Endothelial cell of umbilical vein (primary cell): ENCODE data around the gene SSRP1. TPM values are rescaled to one million over a fixed set of nuclear protein-coding genes. Genes with fewer than 3 reads are reported as not detected.
A peak's percentile ranks its signal among the peaks of the same experiment; 100 is the strongest.

Experiments
- BruUV-seq: library from RNA; stranded (reverse); fragments of 400-500 nt; replicated peaks from 2 replicates; lab custom pipeline; 2021; lab: Mats Ljungman, UMichigan
- CTCF ChIA-PET: fragments of 300-600, 350-600 bp; sonication (Branson Sonifier 250); formaldehyde crosslinking; loops from one replicate; lab custom pipeline; 2021; ENCODE audit warnings: antibody characterized with exemption, inconsistent platforms; lab: Charles Lee
- POLR2A ChIA-PET: fragments of 300-600, 350-600 bp; sonication (Branson Sonifier 250); formaldehyde crosslinking; loops from one replicate; lab custom pipeline; 2021; ENCODE audit warnings: antibody characterized with exemption, inconsistent platforms; lab: Charles Lee
- DNase-seq: peaks from one replicate; pipeline ENCODE4 v3.0.0-alpha.2; 2011; ENCODE audit warnings: low read depth, low spot score
- FAIRE-seq: peaks from 2 replicates; lab custom pipeline; 2011; peaks lifted over from hg19 to GRCh38; lab: Jason Lieb, UNC
- H2AFZ ChIP-seq: 2 replicates; pipeline ENCODE4 v1.6.0; 2012; ENCODE audit warnings: low read depth, low read length, control low read depth, inconsistent platforms
- H3K27ac ChIP-seq: 2 replicates; pipeline ENCODE4 v1.5.1; 2011; ENCODE audit warnings: low read depth, mild to moderate bottlenecking, control low read depth, low read length, moderate library complexity; ENCODE audit not compliant: insufficient read depth
- H3K27me3 ChIP-seq, 2 experiments: 2 replicates each; pipeline versions ENCODE4 v1.6.0 to v1.6.1; 2011; ENCODE audit warnings: low read length in 2 of 2, mixed read lengths in 1 of 2; ENCODE audit not compliant: control insufficient read depth in 2 of 2, insufficient read depth in 2 of 2
- H3K36me3 ChIP-seq, 2 experiments: 2 replicates in 1 of 2; 3 replicates in 1 of 2; pipeline ENCODE4 v1.5.1; 2011; ENCODE audit warnings: low read length in 2 of 2, mild to moderate bottlenecking in 1 of 2, moderate library complexity in 1 of 2; ENCODE audit not compliant: control insufficient read depth in 2 of 2, insufficient read depth in 2 of 2; ENCODE audit errors: extremely low read depth in 1 of 2
- H3K4me1 ChIP-seq: 3 replicates; pipeline ENCODE4 v1.5.1; 2011; ENCODE audit warnings: mild to moderate bottlenecking, low read length; ENCODE audit not compliant: control insufficient read depth, insufficient read depth; ENCODE audit errors: extremely low read depth
- H3K4me2 ChIP-seq: 2 replicates; pipeline ENCODE4 v1.6.1; 2011; ENCODE audit warnings: low read length, control low read depth, mixed read lengths; ENCODE audit not compliant: insufficient read depth
- H3K4me3 ChIP-seq, 3 experiments: fragments of 200-600 bp in 1 of 3; sonication (generic), shearing (Covaris generic) in 1 of 3; replicated peaks in 1 of 3; 2 replicates each; pipeline ENCODE4 v1.5.1; 2011 to 2016; ENCODE audit warnings: control low read depth in 3 of 3, low read length in 3 of 3, mild to moderate bottlenecking in 2 of 3, inconsistent platforms in 1 of 3, low read depth in 1 of 3, moderate library complexity in 1 of 3; ENCODE audit not compliant: insufficient read depth in 1 of 3
- H3K79me2 ChIP-seq: 2 replicates; pipeline ENCODE4 v1.6.0; 2012; ENCODE audit warnings: low read length, inconsistent platforms; ENCODE audit not compliant: control insufficient read depth, insufficient read depth
- H3K9ac ChIP-seq: replicated peaks from 2 replicates; pipeline ENCODE3; 2011; ENCODE audit warnings: low read length, control low read depth; ENCODE audit not compliant: insufficient read depth; ENCODE audit errors: extremely low read depth
- H3K9me1 ChIP-seq: replicated peaks from 3 replicates; pipeline ENCODE4 v1.6.0; 2011; ENCODE audit warnings: mild to moderate bottlenecking, low read length; ENCODE audit not compliant: control insufficient read depth, insufficient read depth; ENCODE audit errors: extremely low read depth
- H3K9me3 ChIP-seq: replicated peaks from 2 replicates; pipeline ENCODE4 v1.5.1; 2012; ENCODE audit warnings: low read length, inconsistent platforms; ENCODE audit not compliant: control insufficient read depth, insufficient read depth
- H4K20me1 ChIP-seq: replicated peaks from 2 replicates; pipeline ENCODE3; 2011; ENCODE audit warnings: mild to moderate bottlenecking, low read length; ENCODE audit not compliant: control insufficient read depth, insufficient read depth; ENCODE audit errors: extremely low read depth
- CTCF ChIP-seq, 2 donors: IDR thresholded peaks; 1 replicate in 1 of 2; 2 replicates in 1 of 2; pipeline ENCODE4 v1.5.1; 2011; ENCODE audit warnings: low read length in 2 of 2, mild to moderate bottlenecking in 2 of 2, moderate library complexity in 2 of 2, control low read depth in 1 of 2, inconsistent platforms in 1 of 2, low read depth in 1 of 2; ENCODE audit not compliant: insufficient read depth in 1 of 2; ENCODE audit errors: extremely low read depth in 1 of 2
- EZH2 ChIP-seq: IDR thresholded peaks from 2 replicates; pipeline ENCODE4 v1.6.1; 2012; ENCODE audit warnings: borderline replicate concordance, low read depth, mild to moderate bottlenecking, moderate library complexity, low read length, inconsistent platforms; ENCODE audit not compliant: severe bottlenecking
- GATA2 ChIP-seq: IDR thresholded peaks from 2 replicates; pipeline ENCODE4 v1.7.0; 2011; ENCODE audit warnings: low read depth, mild to moderate bottlenecking, moderate library complexity, mixed read lengths, low read length; ENCODE audit not compliant: insufficient read length, insufficient read depth
- POLR2A ChIP-seq: IDR thresholded peaks from 2 replicates; pipeline ENCODE4 v1.6.1; 2012; ENCODE audit warnings: low read depth, mild to moderate bottlenecking, control low read depth, low read length
- POLR2AphosphoS5 ChIP-seq: IDR thresholded peaks from 2 replicates; pipeline ENCODE4 v1.6.1; 2012; ENCODE audit warnings: low read depth, mild to moderate bottlenecking, control low read depth, low read length, moderate library complexity; ENCODE audit not compliant: insufficient read depth
- dilution Hi-C: fragments of 300-500 bp; cut with MboI; formaldehyde crosslinking; loops from one replicate; pipeline ENCODE4 v1.15.0; 2019; ENCODE audit warnings: low sequenced_read_pairs; ENCODE audit not compliant: extremely low pct_ligation_motif_present
- intact Hi-C: fragments of 100-400 bp; cut with micrococcal nuclease; formaldehyde crosslinking; loops from one replicate; pipeline ENCODE4 v1.10.0; 2022
- polyA plus RNA-seq, 4 experiments: library from polyadenylated mRNA; depleted of rRNA in 3 of 4; stranded (reverse) in 3 of 4; unstranded in 1 of 4; fragments of >200 nt; gene quantifications; 2 replicates each; pipeline versions ENCODE4 v1.2.1 to v1.2.3, GENCODE V29; 2011 to 2012; ENCODE audit warnings: missing spikeins in 1 of 4
- total RNA-seq: library from RNA; stranded (reverse); gene quantifications from 2 replicates; pipeline ENCODE4 v1.2.3, GENCODE V29; 2021
- TF ChIP-seq, protein P1 (sequence below): IDR thresholded peaks from 2 replicates; pipeline ENCODE4 v1.6.1; 2011; ENCODE audit not compliant: insufficient read depth, insufficient read length

SSRP1 gene
- total and polyA plus RNA-seq, 2 donors (not counting 3 experiments of a cell fraction or from before 2014, with no cell fraction given): 130 to 146 TPM

DNA sequence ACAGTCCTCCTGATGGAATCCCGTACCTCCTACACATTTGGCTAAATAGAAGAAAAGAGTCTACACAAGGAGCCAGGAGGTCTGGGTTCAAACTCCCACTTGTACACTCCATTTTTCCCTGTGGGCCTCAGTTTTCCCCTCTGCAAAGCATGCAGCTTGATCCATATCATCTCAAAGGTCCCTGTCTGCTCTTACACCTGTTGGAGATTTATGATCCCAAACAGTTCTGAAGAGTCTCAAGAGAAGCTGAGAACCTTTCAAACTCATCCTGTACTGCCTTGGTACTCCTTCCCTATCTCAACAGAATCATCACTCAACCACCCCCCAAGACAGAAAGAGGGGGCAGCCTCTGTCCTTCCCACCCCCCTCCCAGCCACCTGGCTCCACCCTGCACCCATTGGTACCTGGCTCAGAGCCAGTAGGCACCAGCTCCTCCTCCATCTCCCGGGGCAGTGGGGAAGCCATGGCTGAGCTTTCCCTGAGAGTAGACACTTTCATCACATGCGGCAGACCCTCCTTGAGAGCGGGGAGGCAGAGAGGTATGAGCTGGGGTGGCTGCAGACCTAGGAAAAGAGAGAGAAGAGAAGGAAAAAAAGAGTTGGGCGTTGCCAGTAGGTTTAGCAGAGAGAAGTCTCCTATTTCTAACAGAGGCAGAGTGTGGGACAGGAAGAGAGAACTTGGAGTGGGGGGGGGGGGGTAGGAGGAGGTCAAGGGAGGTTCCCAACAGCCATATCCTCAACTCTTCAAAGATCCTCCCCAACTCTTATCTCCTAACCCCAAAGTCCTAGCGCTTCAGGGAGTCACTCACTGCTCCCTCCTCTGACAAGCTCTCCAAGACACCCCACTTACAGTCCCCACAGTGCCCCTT is 14.1 kb downstream of the SSRP1 start:
- H3K9me1 ChIP-seq: no peaks in the 10 kb centered on the region
- intact Hi-C loops (no loop called here), dilution Hi-C loops (no loop called here)
- peaks cover 17% of the 10 kb centered on the region for H3K79me2 ChIP-seq
- H4K20me1 ChIP-seq: no peaks in the 10 kb centered on the region
- H3K36me3 ChIP-seq: peaks cover 5 to 24% of the 10 kb centered on the region in 2 experiments
- FAIRE-seq: no peak
- no peaks in the 10 kb centered on the region for H3K9me3 ChIP-seq
- no peak overlapping the region for H3K4me2 ChIP-seq
- H2AFZ ChIP-seq: no peak overlapping the region
- POLR2A ChIA-PET: interaction anchor here (0.5 to 1.0 kb wide), 2 partner anchors 11 to 342 kb away, joined by 3 to 6 read pairs; no protein-coding TSS in a partner anchor
- peak overlapping the region; percentile 32 for H3K9ac ChIP-seq
- CTCF ChIA-PET: interaction anchor here (0.8 to 4.0 kb wide), 7 partner anchors 9 to 72 kb away, joined by 3 to 37 read pairs (median 4); partner anchors contain the start of gene SSRP1
- TF ChIP-seq GATA2 (no peak), POLR2A (no peak), POLR2AphosphoS5 (no peak)
- TF ChIP-seq, protein P1, sequence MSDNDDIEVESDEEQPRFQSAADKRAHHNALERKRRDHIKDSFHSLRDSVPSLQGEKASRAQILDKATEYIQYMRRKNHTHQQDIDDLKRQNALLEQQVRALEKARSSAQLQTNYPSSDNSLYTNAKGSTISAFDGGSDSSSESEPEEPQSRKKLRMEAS: no peak
- H3K4me1 ChIP-seq: peaks cover 37% of the 10 kb centered on the region
- BruUV-seq: no TSS peak
- H3K4me3 ChIP-seq: no peak overlapping the region
- no peak for DNase-seq
- H3K27me3 ChIP-seq: no peaks in the 10 kb centered on the region
- H3K27ac ChIP-seq: peak overlapping the region; percentile 29

DNA sequence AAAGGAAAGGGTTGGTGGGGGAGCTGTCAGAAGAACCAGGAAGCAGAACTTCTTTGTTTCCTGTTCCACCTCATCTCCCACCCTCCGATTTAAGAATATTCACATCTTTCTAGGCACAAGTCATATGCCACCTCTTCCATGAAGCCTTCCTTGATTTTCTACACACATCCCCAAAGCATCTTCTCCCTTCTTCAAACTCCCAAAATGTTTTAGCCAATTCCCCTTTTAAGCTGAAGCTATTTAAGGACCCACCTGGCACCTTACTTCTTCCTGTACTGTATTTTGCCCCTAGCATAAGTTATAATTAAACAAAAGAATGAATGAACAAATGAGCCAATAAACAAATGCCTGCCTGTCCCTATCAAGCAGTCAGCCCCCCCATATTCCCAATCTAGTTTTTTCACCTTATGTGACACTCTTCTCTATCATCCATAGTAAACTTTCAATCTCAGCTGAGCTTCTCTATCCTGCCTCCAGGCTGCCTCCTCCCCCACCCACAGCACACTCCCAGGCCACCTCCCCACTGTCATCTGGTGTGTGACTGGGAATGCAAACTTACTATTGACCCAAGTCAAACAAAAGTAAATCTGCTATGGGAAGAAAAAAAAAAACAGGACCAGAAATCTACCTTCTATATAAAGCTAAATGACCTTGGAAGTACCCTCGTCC is 14.8 kb downstream of the SSRP1 start:
- peaks cover 17% of the 10 kb centered on the region for H3K79me2 ChIP-seq
- dilution Hi-C loops: no loop called here
- H3K4me2 ChIP-seq: no peak overlapping the region
- H3K9ac ChIP-seq: no peak overlapping the region
- no peaks in the 10 kb centered on the region for H3K9me3 ChIP-seq
- no peaks in the 10 kb centered on the region for H3K9me1 ChIP-seq
- no peak overlapping the region for H3K4me3 ChIP-seq
- no TSS peak for BruUV-seq
- no peaks in the 10 kb centered on the region for H4K20me1 ChIP-seq
- H2AFZ ChIP-seq: no peak overlapping the region
- ChIA-PET POLR2A (interaction anchor here (0.5 to 1.1 kb wide), 3 partner anchors 9 to 104 kb away, joined by 3 to 5 read pairs (median 3); no protein-coding TSS in a partner anchor), CTCF (interaction anchor here (1.1 to 1.3 kb wide), 2 partner anchors 9 to 14 kb away, joined by 3 to 4 read pairs; no protein-coding TSS in a partner anchor)
- H3K36me3 ChIP-seq: peaks cover 5 to 30% of the 10 kb centered on the region in 2 experiments
- H3K27me3 ChIP-seq: no peaks in the 10 kb centered on the region
- H3K4me1 ChIP-seq: peaks cover 32% of the 10 kb centered on the region
- DNase-seq: no peak
- FAIRE-seq: no peak
- no peak overlapping the region for H3K27ac ChIP-seq
- intact Hi-C loops: no loop called here
- TF ChIP-seq EZH2 (no peak), GATA2 (no peak), CTCF (IDR thresholded peaks at IDR 0.05; ENCODE audit: extremely low read depth in 1 of 2, insufficient read depth in 1 of 2, low read depth in 1 of 2, low read length in 2 of 2) (no peak)
